ENCODE measurements around the gene OSTC. TPM values are rescaled to one million over a fixed set of nuclear protein-coding genes. Genes with fewer than 3 reads are reported as not detected.
A peak's percentile ranks its signal among the peaks of the same experiment; 100 is the strongest.

The OSTC gene
- polyA plus RNA-seq (92.9 to 147 TPM (median 109 TPM) in 3 replicates), polyA minus RNA-seq (32.5 to 72.3 TPM (median 64.3 TPM) in 3 replicates)
- 90.6 TPM for polyA plus RNA-seq (2011; ENCODE audit: low read depth)
- 89.6 and 145 TPM in 2 replicates for polyA plus RNA-seq (2011; cell fraction: cytosol; rRNA removed)
- 72.1 and 81.9 TPM in 2 replicates for polyA plus RNA-seq (2011; cell fraction: nucleus; rRNA removed)
- polyA plus RNA-seq (2012; ENCODE audit: low replicate concordance) = 77.2 and 115 TPM in 2 replicates
- 47.8 TPM for polyA minus RNA-seq (2011; cell fraction: cytosol; rRNA and poly(A)+ RNA removed)
- 20.0 and 36.5 TPM in 2 replicates for polyA minus RNA-seq (2011; cell fraction: nucleus; rRNA and poly(A)+ RNA removed)

GRCh38 chr4:108650212-108651013 lies at the start of gene OSTC:
Gene OSTC, plus strand, starts transcription at chr4:108650599. Its CDS starts 57 bp downstream, at chr4:108650656.
- Histone ChIP-seq H3K36me3 (ENCODE audit: control insufficient read depth in 2 of 2, extremely low read depth in 1 of 2, insufficient read depth in 2 of 2, low read length in 2 of 2) (peaks cover 0 to 4% of the 10 kb centered on the region in 2 experiments), H4K20me1 (ENCODE audit: control insufficient read depth, extremely low read depth, insufficient read depth, low read length) (no peaks in the 10 kb centered on the region), H3K4me3 (ENCODE audit: control insufficient read depth in 2 of 3, extremely low read depth in 1 of 3, insufficient read depth in 2 of 3, low read depth in 1 of 3, low read length in 3 of 3) (peak within 1 kb of the TSS; percentile 72 to 93 (median 80)), H3K9me3 (ENCODE audit: control insufficient read depth, low read depth, low read length) (no peaks in the 10 kb centered on the region), H3K4me2 (ENCODE audit: control insufficient read depth, extremely low read depth, insufficient read depth, low read depth, low read length) (peak within 1 kb of the TSS; percentile 90), H2AFZ (ENCODE audit: control insufficient read depth, low read length) (peak within 1 kb of the TSS; percentile 97), H3K9ac (ENCODE audit: control insufficient read depth, extremely low read depth, insufficient read depth, low read length) (peak within 1 kb of the TSS; percentile 97), H3K27me3 (ENCODE audit: control insufficient read depth, extremely low read depth, insufficient read depth, low read length) (no peaks in the 10 kb centered on the region), H3K27ac (ENCODE audit: control insufficient read depth, insufficient read depth, low read length) (peak within 1 kb of the TSS; percentile 97), H3K79me2 (ENCODE audit: control insufficient read depth, insufficient read depth, low read length) (peaks cover 50% of the 10 kb centered on the region), H3K9me1 (ENCODE audit: control insufficient read depth, extremely low read depth, insufficient read depth, low read length) (no peaks in the 10 kb centered on the region), H3K4me1 (ENCODE audit: control insufficient read depth, extremely low read depth, insufficient read depth, low read length) (peaks cover 11% of the 10 kb centered on the region)
- TF ChIP-seq EZH2 (IDR thresholded peaks at IDR 0.05; ENCODE audit: low read length) (no peak), CTCF (optimal IDR thresholded peaks at IDR 0.05 in 1 of 3, IDR thresholded peaks at IDR 0.05 in 1 of 3, conservative IDR thresholded peaks at IDR 0.05 in 1 of 3; ENCODE audit: extremely low read depth in 1 of 3, insufficient read depth in 2 of 3, low read length in 3 of 3) (peak in 1 of 3 experiments; percentile 6)
- FAIRE-seq (peak; percentile 88), DNase-seq (ENCODE audit: low read depth, low spot score) (no peak)
- dilution Hi-C loops (cut with MboI; ENCODE audit: extremely low pct_ligation_motif_present, low sequenced_read_pairs) = no loop called here

GRCh38 chr4:108601106-108601505 lies 49.3 kb upstream of the OSTC start:
- no peaks in the 10 kb centered on the region for H3K36me3 ChIP-seq (ENCODE audit: control insufficient read depth in 2 of 2, extremely low read depth in 1 of 2, insufficient read depth in 2 of 2, low read length in 2 of 2)
- dilution Hi-C loops (cut with MboI; ENCODE audit: extremely low pct_ligation_motif_present, low sequenced_read_pairs) = no loop called here
- H3K4me1 ChIP-seq (ENCODE audit: control insufficient read depth, extremely low read depth, insufficient read depth, low read length) = peaks cover 4% of the 10 kb centered on the region
- H4K20me1 ChIP-seq (ENCODE audit: control insufficient read depth, extremely low read depth, insufficient read depth, low read length) = no peaks in the 10 kb centered on the region
- no peak overlapping the region for H3K4me2 ChIP-seq (ENCODE audit: control insufficient read depth, extremely low read depth, insufficient read depth, low read depth, low read length)
- H2AFZ ChIP-seq (ENCODE audit: control insufficient read depth, low read length) = peak overlapping the region; percentile 6
- no peak overlapping the region for H3K4me3 ChIP-seq (ENCODE audit: control insufficient read depth in 2 of 3, extremely low read depth in 1 of 3, insufficient read depth in 2 of 3, low read depth in 1 of 3, low read length in 3 of 3)
- H3K9me3 ChIP-seq (ENCODE audit: control insufficient read depth, low read depth, low read length) = no peaks in the 10 kb centered on the region
- no peak overlapping the region for H3K27ac ChIP-seq (ENCODE audit: control insufficient read depth, insufficient read depth, low read length)
- H3K9ac ChIP-seq (ENCODE audit: control insufficient read depth, extremely low read depth, insufficient read depth, low read length) = no peak overlapping the region
- TF ChIP-seq EZH2 (IDR thresholded peaks at IDR 0.05; ENCODE audit: low read length) = no peak
- TF ChIP-seq CTCF (optimal IDR thresholded peaks at IDR 0.05 in 1 of 3, IDR thresholded peaks at IDR 0.05 in 1 of 3, conservative IDR thresholded peaks at IDR 0.05 in 1 of 3; ENCODE audit: extremely low read depth in 1 of 3, insufficient read depth in 2 of 3, low read length in 3 of 3) = no peak
- no peaks in the 10 kb centered on the region for H3K27me3 ChIP-seq (ENCODE audit: control insufficient read depth, extremely low read depth, insufficient read depth, low read length)
- FAIRE-seq (no peak), DNase-seq (ENCODE audit: low read depth, low spot score) (no peak)
- no peaks in the 10 kb centered on the region for H3K9me1 ChIP-seq (ENCODE audit: control insufficient read depth, extremely low read depth, insufficient read depth, low read length)
- H3K79me2 ChIP-seq (ENCODE audit: control insufficient read depth, insufficient read depth, low read length) = no peaks in the 10 kb centered on the region
